ENCODE results near the gene ORC1. TPM values are rescaled to one million over a fixed set of nuclear protein-coding genes. Genes with fewer than 3 reads are reported as not detected.

Gene ORC1
- total RNA-seq, 4 donors from 2014 or later = 0.22 to 1.2 (median 0.81) TPM

- H3K27ac ChIP-seq = peak overlapping the region; percentile 87 to 94 (median 88)
- H3K4me1 ChIP-seq = peaks cover 12 to 13% of the 10 kb centered on the region in 2 donors
- peaks cover 21 to 23% of the 10 kb centered on the region in 2 donors for H3K36me3 ChIP-seq
- no peak for TF ChIP-seq CTCF (IDR thresholded peaks at IDR 0.05)
- TF ChIP-seq POLR2A (IDR thresholded peaks at IDR 0.05) = peak; percentile 1 to 21
- DNase-seq = peak; percentile 70 to 71
- no peaks in the 10 kb centered on the region for H3K27me3 ChIP-seq
- 8 to 10% methylated on average over 22 of the region's 22 CpGs for WGBS, 2 donors
- intact Hi-C loops (cut with DNase I) = loop anchor here (10.0 kb wide), 1 partner anchor 310 kb away; the partner anchor contains the start of genes BTF3L4 and TXNDC12
- peak overlapping the region; percentile 59 to 98 (median 90) for H3K4me3 ChIP-seq (replicated peaks in 1 of 3)
- no peaks in the 10 kb centered on the region for H3K9me3 ChIP-seq
Observed at GRCh38 chr1:52365071-52365745, 39.0 kb downstream of the ORC1 start.

DNA sequence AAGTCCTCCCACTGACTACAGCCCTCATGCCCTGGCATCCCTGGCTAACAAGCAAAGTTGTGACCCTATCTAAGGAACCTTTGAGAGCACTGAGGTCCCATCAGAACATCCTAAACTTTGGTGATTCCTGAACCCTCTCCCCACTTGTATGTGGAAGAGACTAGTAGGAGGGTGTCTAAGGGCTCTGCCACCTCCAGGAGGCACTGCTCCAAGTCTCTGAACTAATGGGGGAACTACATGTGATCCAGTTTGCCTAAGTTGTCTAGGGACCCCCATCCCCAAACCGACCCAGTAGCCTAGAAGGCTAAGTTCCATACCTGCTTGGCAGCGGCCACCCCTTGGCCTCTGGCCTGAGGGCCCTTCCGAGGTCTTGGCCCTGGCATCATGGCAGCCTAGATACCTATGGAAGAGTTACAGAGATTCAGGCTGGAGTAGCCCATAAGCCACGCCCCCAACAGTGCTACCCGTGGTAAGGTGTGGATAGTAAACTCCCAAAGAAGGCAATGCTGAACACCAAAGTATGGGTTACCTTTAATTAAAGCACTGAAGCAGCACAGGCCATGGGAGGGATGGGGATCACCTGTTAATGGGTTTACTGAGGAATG is 39.9 kb downstream of the ORC1 start:
- Histone ChIP-seq H3K36me3 (peaks cover 30 to 32% of the 10 kb centered on the region in 2 donors), H3K27ac (peak overlapping the region in 1 of 3 donors; percentile 87), H3K4me1 (peaks cover 12 to 13% of the 10 kb centered on the region in 2 donors), H3K4me3 (replicated peaks in 1 of 3) (no peak overlapping the region), H3K9me3 (no peaks in the 10 kb centered on the region), H3K27me3 (no peaks in the 10 kb centered on the region)
- intact Hi-C loops (cut with DNase I) = loop anchor here (10.0 kb wide), 1 partner anchor 310 kb away; the partner anchor contains the start of genes BTF3L4 and TXNDC12
- 76 to 80% methylated on average over 4 to 5 of the region's 5 CpGs for WGBS, 2 donors
- no peak for TF ChIP-seq POLR2A (IDR thresholded peaks at IDR 0.05)
- TF ChIP-seq CTCF (IDR thresholded peaks at IDR 0.05) = no peak
- DNase-seq = no peak

DNA sequence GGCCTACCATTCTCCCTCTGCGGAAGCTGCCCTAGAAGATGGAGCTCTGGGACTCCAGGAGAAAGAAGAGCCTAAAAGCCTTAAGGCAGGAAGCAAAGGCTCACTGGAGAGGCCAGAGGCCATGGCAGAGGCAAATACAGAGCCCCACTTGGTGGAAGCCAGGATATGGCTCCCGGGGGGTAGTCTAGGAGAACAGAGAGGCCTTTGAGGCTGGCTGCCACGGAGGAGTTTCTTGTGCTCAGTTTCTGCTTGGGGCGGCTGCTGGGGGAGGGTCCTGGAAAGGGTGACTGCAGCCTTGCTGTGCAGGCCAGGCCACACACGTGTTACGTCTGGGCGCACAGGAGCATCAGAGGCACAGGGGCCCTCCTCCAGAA is 43.6 kb downstream of the ORC1 start:
- H3K4me1 ChIP-seq = peaks cover 8 to 13% of the 10 kb centered on the region in 2 donors
- H3K9me3 ChIP-seq = no peaks in the 10 kb centered on the region
- H3K27me3 ChIP-seq = no peaks in the 10 kb centered on the region
- TF ChIP-seq CTCF (IDR thresholded peaks at IDR 0.05) = no peak
- no peak for TF ChIP-seq POLR2A (IDR thresholded peaks at IDR 0.05)
- no peak overlapping the region for H3K4me3 ChIP-seq (replicated peaks in 1 of 3)
- no peak overlapping the region for H3K27ac ChIP-seq
- intact Hi-C loops (cut with DNase I) = loop anchor here (10.0 kb wide), 1 partner anchor 306 kb away; the partner anchor contains the start of genes BTF3L4 and TXNDC12
- WGBS, 2 donors = 87 to 92% methylated on average over 4 of the region's 7 CpGs
- no peak for DNase-seq
- peaks cover 67 to 70% of the 10 kb centered on the region in 2 donors for H3K36me3 ChIP-seq

DNA sequence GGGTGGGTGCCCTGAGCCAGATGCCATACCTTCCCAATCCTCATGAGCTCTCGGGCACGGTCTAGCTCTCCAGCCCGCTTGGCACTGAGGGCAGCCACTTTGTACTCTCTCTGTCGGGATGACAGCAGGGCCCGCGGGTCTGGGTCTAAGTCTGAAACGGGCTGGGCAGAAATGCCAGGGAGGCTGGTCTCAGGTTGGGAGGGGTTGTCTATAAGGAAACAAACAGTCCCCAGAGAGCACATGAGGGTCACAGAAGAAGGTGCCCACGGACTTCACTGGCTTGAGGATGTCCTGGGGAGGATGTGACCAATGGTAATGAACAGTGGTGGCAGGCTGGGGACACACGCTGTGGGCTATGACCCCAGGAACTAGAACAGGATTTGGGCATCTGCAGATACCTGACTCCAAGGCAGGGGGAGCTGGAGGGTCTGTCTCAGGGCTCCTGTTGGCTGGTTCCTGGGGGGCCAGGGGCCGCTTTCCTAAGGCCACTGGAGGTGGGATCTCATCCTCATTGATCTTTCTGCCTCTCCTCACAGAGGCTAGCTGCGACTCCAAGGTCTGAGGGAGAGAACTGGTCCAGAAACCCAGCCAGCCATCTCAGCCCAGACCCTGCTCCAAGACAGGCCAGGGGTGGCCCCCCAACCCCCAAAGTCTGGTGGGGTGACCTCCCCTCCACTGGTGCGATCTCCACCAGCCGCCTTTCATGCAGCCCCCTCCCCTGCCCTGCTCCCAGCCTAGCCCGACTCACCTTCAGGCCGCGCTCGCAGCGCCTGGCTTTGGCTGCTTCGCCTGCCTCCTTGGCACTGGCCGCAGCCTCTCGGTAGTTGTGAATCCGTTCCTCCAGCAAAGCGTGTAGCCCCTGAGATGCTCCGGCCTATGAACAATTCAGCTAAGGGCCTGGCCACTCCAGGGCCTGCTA is 44.3 kb downstream of the ORC1 start:
- Histone ChIP-seq H3K4me3 (replicated peaks in 1 of 3) (no peak overlapping the region), H3K9me3 (no peaks in the 10 kb centered on the region), H3K4me1 (peaks cover 6 to 10% of the 10 kb centered on the region in 2 donors), H3K27ac (no peak overlapping the region), H3K27me3 (no peaks in the 10 kb centered on the region), H3K36me3 (peaks cover 73 to 76% of the 10 kb centered on the region in 2 donors)
- intact Hi-C loops (cut with DNase I) = loop anchor here (10.0 kb wide), 1 partner anchor 305 kb away; the partner anchor contains the start of genes BTF3L4 and TXNDC12
- WGBS, 2 donors = 93 to 97% methylated on average over 22 to 24 of the region's 24 CpGs
- TF ChIP-seq POLR2A (IDR thresholded peaks at IDR 0.05) (no peak), CTCF (IDR thresholded peaks at IDR 0.05) (no peak)
- no peak for DNase-seq

Measured in thyroid gland (tissue), 4 donors.